ENCODE measurements around the gene KLB.

Gene KLB

GRCh38 chr4:39464886-39465501, 58.3 kb downstream of the KLB start:
- DNase-seq (ENCODE audit: low spot score): peak; percentile 10

GRCh38 chr4:39466747-39467146, 60.0 kb downstream of the KLB start:
- no peak for DNase-seq (ENCODE audit: low spot score)

GRCh38 chr4:39467464-39467863, 60.7 kb downstream of the KLB start:
- no peak for DNase-seq (ENCODE audit: low spot score)

GRCh38 chr4:39469429-39470077, 62.8 kb downstream of the KLB start:
- peak; percentile 79 for DNase-seq (ENCODE audit: low spot score)

GRCh38 chr4:39470402-39470801, 63.7 kb downstream of the KLB start:
- no peak for DNase-seq (ENCODE audit: low spot score)

- DNase-seq (ENCODE audit: low spot score): no peak
Measured at GRCh38 chr4:39472396-39472795, 65.7 kb downstream of the KLB start.

- DNase-seq (ENCODE audit: low spot score): no peak
Measured at GRCh38 chr4:39476187-39476895, 69.6 kb downstream of the KLB start.

GRCh38 chr4:39480251-39480650, 73.5 kb downstream of the KLB start:
- no peak for DNase-seq (ENCODE audit: low spot score)

- no peak for DNase-seq (ENCODE audit: low spot score)
Measured at GRCh38 chr4:39480902-39481695, 74.4 kb downstream of the KLB start.

GRCh38 chr4:39484582-39485272, 78.0 kb downstream of the KLB start:
- DNase-seq (ENCODE audit: low spot score): no peak

- no peak for DNase-seq (ENCODE audit: low spot score)
Measured at GRCh38 chr4:39486221-39486804, 79.6 kb downstream of the KLB start.

- no peak for DNase-seq (ENCODE audit: low spot score)
Measured at GRCh38 chr4:39490322-39490721, 83.6 kb downstream of the KLB start.

- no peak for DNase-seq (ENCODE audit: low spot score)
Measured at GRCh38 chr4:39494354-39494753, 87.6 kb downstream of the KLB start.

GRCh38 chr4:39495446-39496213, 88.9 kb downstream of the KLB start:
- DNase-seq (ENCODE audit: low spot score): no peak

- DNase-seq (ENCODE audit: low spot score): no peak
Measured at GRCh38 chr4:39497909-39498726, 91.4 kb downstream of the KLB start.

GRCh38 chr4:39498727-39499020, 91.9 kb downstream of the KLB start:
- DNase-seq (ENCODE audit: low spot score): no peak

All from Ammon's horn (tissue), 1 donor.